ENCODE results near the gene NCOR1.
"Not testable (repeated sequence)": the region's sequence is repeated elsewhere in the genome, so short reads cannot be mapped to it uniquely, and the experiment has no call there.

Gene NCOR1

DNA sequence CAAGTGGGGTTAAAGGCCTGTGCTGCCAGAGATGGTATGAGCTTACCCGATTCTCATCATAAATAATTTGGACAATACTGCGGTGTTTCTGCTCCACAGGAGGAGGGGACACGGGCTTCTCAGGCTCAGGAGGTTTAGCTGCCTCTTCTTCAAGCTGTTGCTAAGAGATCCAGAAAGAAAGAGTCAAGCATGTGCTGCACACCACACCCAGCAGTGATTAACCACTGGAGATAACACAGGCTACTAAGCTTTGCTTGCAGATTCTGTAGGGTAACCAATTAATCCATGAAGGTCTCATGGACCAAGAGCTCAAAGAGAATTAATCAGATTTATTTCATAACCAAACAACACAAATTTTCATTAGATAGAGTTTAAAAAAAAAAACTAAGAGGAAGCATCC lies 56.6 kb downstream of the NCOR1 start:
- Histone ChIP-seq H3K9me3 (no peaks in the 10 kb centered on the region), H3K27ac (no peak overlapping the region), H3K4me3 (no peak overlapping the region), H4K20me1 (no peaks in the 10 kb centered on the region), H3K36me3 (peaks cover 75% of the 10 kb centered on the region), H3K9ac (no peak overlapping the region), H3K4me1 (no peaks in the 10 kb centered on the region), H3K27me3 (no peaks in the 10 kb centered on the region), H3K4me2 (no peak overlapping the region)
- TF ChIP-seq Cebpa-rat (IDR thresholded peaks at IDR 0.05), result no peak

DNA sequence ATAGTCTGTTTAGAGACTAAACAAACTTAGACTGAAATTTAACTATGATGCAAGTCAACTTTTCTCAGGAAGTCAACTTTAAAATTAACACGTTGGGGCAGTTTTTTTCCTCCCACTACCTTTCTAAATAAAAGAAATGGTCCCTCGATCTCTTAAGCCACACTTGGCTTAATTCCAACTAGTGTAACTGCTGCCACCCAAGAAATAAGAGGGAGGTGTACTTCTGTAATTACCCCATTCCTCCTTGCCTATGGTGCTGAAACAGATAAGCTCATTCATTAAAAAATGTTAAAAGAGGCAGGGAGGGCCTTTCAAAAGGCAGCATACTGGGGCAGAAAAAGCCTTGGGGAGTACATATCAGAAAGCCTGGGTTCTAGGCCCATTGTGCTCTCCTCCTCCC lies 59.8 kb downstream of the NCOR1 start:
- H3K9ac ChIP-seq, result no peak overlapping the region
- H3K9me3 ChIP-seq, result peaks cover 6% of the 10 kb centered on the region
- no peak for TF ChIP-seq Cebpa-rat (IDR thresholded peaks at IDR 0.05)
- H4K20me1 ChIP-seq, result no peaks in the 10 kb centered on the region
- no peak overlapping the region for H3K4me3 ChIP-seq
- H3K4me1 ChIP-seq, result no peaks in the 10 kb centered on the region
- no peak overlapping the region for H3K27ac ChIP-seq
- peaks cover 88% of the 10 kb centered on the region for H3K36me3 ChIP-seq
- no peaks in the 10 kb centered on the region for H3K27me3 ChIP-seq
- H3K4me2 ChIP-seq, result no peak overlapping the region

DNA sequence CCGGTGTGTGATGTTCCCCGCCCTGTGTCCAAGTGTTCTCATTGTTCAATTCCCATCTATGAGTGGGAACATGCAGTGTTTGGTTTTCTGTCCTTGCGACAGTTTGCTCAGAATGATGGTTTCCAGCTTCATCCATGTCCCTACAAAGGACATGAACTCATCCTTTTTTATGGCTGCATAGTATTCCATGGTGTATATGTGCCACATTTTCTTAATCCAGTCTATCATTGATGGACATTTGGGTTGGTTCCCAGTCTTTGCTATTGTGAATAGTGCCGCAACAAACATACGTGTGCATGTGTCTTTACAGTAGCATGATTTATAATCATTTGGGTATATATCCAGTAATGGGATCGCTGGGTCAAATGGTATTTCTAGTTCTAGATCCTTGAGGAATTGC lies 63.0 kb downstream of the NCOR1 start:
- not testable (repeated sequence) for H3K4me1 ChIP-seq, H3K9ac ChIP-seq, H3K27me3 ChIP-seq, H3K27ac ChIP-seq, H3K4me2 ChIP-seq, H3K9me3 ChIP-seq, H3K4me3 ChIP-seq, H4K20me1 ChIP-seq
- peaks cover 84% of the 10 kb centered on the region for H3K36me3 ChIP-seq

DNA sequence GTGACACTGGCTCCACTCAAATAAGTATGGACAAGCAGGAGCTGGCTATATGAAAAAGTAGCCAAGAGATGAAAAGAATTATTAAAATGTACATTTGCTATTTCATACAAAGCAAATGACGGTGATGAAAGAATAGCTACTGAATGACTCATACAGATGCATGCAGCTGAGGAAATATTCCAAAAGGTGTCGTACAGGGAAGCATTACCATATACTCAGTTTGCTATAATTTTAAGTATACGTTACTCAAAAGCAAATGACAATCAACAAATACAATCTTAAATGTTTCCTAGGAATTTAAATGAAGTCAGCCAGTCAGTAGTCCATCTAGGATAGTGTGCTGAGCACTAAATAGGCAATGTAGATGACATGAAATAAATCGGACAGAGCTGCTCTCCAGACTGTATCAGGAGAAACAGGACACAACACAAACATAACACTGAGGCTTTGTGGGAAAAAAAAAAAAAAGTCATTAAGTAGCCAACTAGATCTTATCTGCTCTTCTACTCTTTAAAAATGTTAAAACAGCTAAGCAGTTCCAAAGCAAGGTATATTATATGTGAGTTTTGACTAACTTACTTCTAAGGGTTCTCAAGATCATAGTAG lies 65.0 kb downstream of the NCOR1 start:
- Histone ChIP-seq H3K27ac (no peak overlapping the region), H3K9me3 (peaks cover 8% of the 10 kb centered on the region), H3K9ac (no peak overlapping the region), H4K20me1 (no peaks in the 10 kb centered on the region), H3K4me2 (no peak overlapping the region), H3K4me1 (no peaks in the 10 kb centered on the region), H3K36me3 (peaks cover 86% of the 10 kb centered on the region), H3K27me3 (no peaks in the 10 kb centered on the region), H3K4me3 (no peak overlapping the region)
- no peak for TF ChIP-seq Cebpa-rat (IDR thresholded peaks at IDR 0.05)

DNA sequence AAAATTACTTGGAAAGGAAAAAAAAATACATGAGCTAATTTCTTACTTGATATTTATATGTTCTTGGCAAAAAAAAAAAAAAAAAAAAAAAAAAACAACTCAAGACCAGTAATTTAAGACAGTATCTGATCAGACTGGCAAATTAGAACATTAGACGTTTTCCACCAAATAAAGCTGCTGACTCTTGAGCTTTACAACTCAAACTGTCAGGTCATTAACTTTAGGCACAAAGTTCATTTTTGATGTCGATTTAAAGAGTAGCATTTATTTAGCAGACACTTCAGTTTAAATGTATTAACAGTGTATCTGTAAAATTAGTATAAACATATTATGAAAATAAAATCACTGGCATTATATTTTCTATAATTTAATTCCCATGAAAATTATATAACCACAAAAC lies 66.7 kb downstream of the NCOR1 start:
- H3K36me3 ChIP-seq, result peaks cover 80% of the 10 kb centered on the region
- no peak for TF ChIP-seq Cebpa-rat (IDR thresholded peaks at IDR 0.05)
- H4K20me1 ChIP-seq, result no peaks in the 10 kb centered on the region
- no peak overlapping the region for H3K4me3 ChIP-seq
- H3K4me2 ChIP-seq, result no peak overlapping the region
- H3K27me3 ChIP-seq, result no peaks in the 10 kb centered on the region
- no peak overlapping the region for H3K27ac ChIP-seq
- no peak overlapping the region for H3K9ac ChIP-seq
- peaks cover 9% of the 10 kb centered on the region for H3K9me3 ChIP-seq
- no peaks in the 10 kb centered on the region for H3K4me1 ChIP-seq

DNA sequence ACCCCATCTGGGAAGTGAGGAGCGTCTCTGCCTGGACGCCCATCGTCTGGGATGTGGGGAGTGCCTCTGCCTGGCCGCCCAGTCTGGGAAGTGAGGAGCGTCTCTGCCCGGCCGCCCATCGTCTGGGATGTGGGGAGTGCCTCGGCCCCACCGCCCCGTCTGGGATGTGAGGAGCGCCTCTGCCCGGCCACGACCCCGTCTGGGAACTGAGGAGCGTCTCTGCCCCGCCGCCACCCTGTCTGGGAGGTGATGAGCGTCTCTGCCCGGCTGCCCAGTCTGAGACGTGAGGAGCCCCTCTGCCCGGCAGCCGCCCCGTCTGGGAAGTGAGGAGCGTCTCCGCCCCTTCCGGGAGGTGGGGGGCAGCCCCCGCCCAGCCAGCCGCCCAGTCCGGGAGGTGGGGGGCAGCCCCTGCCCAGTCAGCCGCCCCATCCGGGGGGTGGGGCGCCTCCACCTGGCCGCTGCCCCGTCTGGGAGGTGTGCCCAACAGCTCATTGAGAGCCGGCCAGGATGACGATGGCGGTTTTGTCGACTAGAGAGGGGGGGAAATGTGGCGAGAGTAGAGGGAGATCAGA lies 69.9 kb downstream of the NCOR1 start:
- not testable (repeated sequence) for H3K9me3 ChIP-seq, H4K20me1 ChIP-seq, H3K4me3 ChIP-seq, H3K27me3 ChIP-seq, H3K4me1 ChIP-seq, H3K4me2 ChIP-seq, H3K27ac ChIP-seq, H3K9ac ChIP-seq
- H3K36me3 ChIP-seq, result peaks cover 84% of the 10 kb centered on the region

DNA sequence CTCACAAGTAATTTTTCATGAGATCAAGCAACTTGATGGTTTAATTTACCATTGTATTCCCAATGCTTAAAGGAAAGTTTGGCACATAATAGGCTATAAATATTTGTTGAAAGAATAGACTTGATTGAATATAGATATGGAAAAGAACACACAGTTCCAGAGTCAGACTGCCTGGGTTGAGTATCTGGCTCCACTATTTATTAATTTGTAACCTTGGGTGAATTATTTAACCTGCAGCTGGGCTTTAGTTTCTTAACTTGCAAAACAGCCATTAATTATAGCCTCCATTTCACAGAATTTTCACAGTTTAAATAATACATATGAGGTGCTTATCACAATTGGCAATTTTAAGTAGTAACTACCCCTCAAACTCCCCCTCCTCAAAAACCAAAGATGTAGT lies 73.6 kb downstream of the NCOR1 start:
- H3K27me3 ChIP-seq, result no peaks in the 10 kb centered on the region
- no peaks in the 10 kb centered on the region for H3K4me1 ChIP-seq
- H3K36me3 ChIP-seq, result peaks cover 80% of the 10 kb centered on the region
- TF ChIP-seq Cebpa-rat (IDR thresholded peaks at IDR 0.05), result no peak
- no peak overlapping the region for H3K4me2 ChIP-seq
- H3K27ac ChIP-seq, result no peak overlapping the region
- no peak overlapping the region for H3K4me3 ChIP-seq
- no peak overlapping the region for H3K9ac ChIP-seq
- 0 out of 2 replicates have a peak, but pooled peaks cover 5% of the 10 kb centered on the region for H4K20me1 ChIP-seq
- peaks cover 3% of the 10 kb centered on the region; the same call in 1 of the 2 replicates for H3K9me3 ChIP-seq

DNA sequence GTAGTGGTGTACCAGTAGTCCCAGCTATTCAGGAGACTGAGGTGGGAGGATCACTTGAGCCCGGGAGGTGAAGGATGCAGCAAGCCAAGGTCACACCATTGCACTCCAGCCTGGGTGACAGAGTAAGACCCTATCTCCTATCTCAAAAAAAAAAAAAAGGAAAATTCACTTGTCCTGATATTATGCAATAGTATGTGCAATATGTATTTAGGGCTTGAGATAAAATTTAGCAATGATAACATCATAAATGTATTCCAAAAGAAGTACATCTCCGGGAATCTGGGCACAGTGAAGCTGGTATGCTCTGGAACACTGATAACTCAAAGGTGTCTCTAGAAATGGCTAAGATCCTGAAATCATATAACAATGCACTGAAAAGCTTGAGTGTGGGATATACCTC lies 74.5 kb downstream of the NCOR1 start:
- Histone ChIP-seq H3K9ac (no peak overlapping the region), H3K4me1 (no peaks in the 10 kb centered on the region), H3K36me3 (peaks cover 82% of the 10 kb centered on the region), H3K27me3 (no peaks in the 10 kb centered on the region), H3K4me2 (no peak overlapping the region), H3K27ac (no peak overlapping the region), H3K4me3 (no peak overlapping the region), H3K9me3 (peaks cover 3% of the 10 kb centered on the region; the same call in 1 of the 2 replicates), H4K20me1 (0 out of 2 replicates have a peak, but pooled peaks cover 5% of the 10 kb centered on the region)
- TF ChIP-seq Cebpa-rat (IDR thresholded peaks at IDR 0.05), result no peak

DNA sequence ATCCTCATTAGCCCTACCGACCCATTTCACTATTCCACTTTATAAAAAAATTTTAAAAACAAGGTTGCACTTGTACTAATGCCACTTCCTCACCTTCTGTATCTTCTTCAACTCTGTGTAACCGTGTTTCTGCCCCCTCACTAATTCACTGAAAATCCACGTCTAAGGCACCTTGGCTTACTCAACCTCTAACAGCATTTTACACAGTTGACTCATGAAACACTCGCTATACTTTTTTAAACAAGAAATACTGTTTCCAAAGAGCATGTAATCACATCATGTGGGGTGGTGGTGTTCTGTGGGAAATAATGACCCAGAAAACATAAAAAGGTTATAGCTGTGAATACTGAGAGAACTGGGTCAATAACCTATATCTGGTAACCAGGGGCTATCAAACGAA lies 79.9 kb downstream of the NCOR1 start:
- Histone ChIP-seq H3K27me3 (no peaks in the 10 kb centered on the region), H3K4me3 (no peak overlapping the region), H3K9ac (no peak overlapping the region), H3K4me2 (no peak overlapping the region), H4K20me1 (0 out of 2 replicates have a peak, but pooled peaks cover 8% of the 10 kb centered on the region), H3K27ac (no peak overlapping the region), H3K9me3 (no peaks in the 10 kb centered on the region), H3K4me1 (no peaks in the 10 kb centered on the region), H3K36me3 (peaks cover 87% of the 10 kb centered on the region)
- TF ChIP-seq Cebpa-rat (IDR thresholded peaks at IDR 0.05), result no peak

DNA sequence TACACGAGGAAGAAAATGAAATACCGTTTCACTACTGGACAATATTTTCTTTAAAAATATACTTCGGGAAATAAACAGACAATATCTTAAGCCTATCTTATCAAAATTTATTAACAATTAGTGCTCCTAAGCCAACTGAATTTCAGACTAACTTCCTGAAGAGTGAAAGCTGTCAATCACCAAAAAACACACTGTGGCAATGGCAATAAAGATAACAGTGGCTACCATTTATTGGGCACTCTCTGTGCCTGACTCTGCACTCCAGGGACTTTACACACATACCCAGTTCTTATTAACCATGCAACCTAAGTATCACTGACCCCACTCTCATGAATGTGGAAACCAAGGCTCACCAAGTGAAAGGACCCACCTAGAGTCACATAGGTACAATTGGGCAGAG lies 83.7 kb downstream of the NCOR1 start:
- Histone ChIP-seq H3K4me1 (no peaks in the 10 kb centered on the region), H4K20me1 (peaks cover 23% of the 10 kb centered on the region; the same call in 1 of the 2 replicates), H3K36me3 (peaks cover 88% of the 10 kb centered on the region), H3K4me2 (no peak overlapping the region), H3K9me3 (peaks cover 6% of the 10 kb centered on the region; the same call in 1 of the 2 replicates), H3K9ac (no peak overlapping the region), H3K27me3 (no peaks in the 10 kb centered on the region), H3K27ac (no peak overlapping the region), H3K4me3 (no peak overlapping the region)
- TF ChIP-seq Cebpa-rat (IDR thresholded peaks at IDR 0.05), result no peak

Data from BLaER1 (cell line).